ENCODE measurements around the gene MANSC1. TPM values are rescaled to one million over a fixed set of nuclear protein-coding genes. Genes with fewer than 3 reads are reported as not detected.

MANSC1 gene
- total and polyA plus RNA-seq, 2 donors (not counting 1 experiment from before 2014, with no cell fraction given), result 0.09 to 0.32 TPM

DNA sequence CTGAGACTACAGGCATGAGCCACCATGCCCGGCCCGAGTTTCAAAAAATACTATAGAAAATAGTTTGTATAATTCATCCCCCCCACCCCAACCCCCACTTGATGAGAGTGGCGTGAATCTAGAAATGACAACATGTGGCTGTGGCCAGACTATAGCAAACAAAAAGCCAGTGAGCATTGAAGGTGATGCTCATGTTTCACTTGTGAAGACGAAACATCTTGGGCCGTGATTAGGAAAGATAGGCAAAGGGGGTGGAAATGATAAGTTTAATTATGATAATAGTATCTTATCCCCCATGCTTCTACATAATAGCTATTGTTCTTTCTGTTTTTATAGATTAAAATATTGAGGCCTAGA is 15.4 kb upstream of the MANSC1 start:
- POLR2A ChIA-PET, result interaction anchor here (0.6 kb wide), 1 partner anchor 359 kb away, joined by 4 read pairs; no protein-coding TSS in a partner anchor
- Mint-ChIP-seq H3K27ac (no peak overlapping the region), H3K27me3 (no peaks in the 10 kb centered on the region), H3K9me3 (ENCODE audit: insufficient read depth) (no peaks in the 10 kb centered on the region), H3K4me3 (no peak overlapping the region), H3K4me1 (peaks cover 12% of the 10 kb centered on the region)
- H3K36me3 ChIP-seq (replicated peaks in 1 of 2; ENCODE audit: control extremely low read depth in 1 of 2, control insufficient read depth in 1 of 2, extremely low read depth in 1 of 2, insufficient read depth in 2 of 2, low read length in 1 of 2), result peaks cover 4 to 10% of the 10 kb centered on the region in 2 experiments
- no peaks in the 10 kb centered on the region for H3K27me3 ChIP-seq (replicated peaks in 1 of 4; ENCODE audit: control extremely low read depth in 1 of 4, control insufficient read depth in 3 of 4, insufficient read depth in 4 of 4, low read length in 3 of 4)
- no peak overlapping the region for H3K27ac ChIP-seq (ENCODE audit: low read length in 2 of 2)
- peaks cover 27% of the 10 kb centered on the region for H3K79me2 ChIP-seq (ENCODE audit: control insufficient read depth, insufficient read depth, low read length)
- H3K4me2 ChIP-seq (replicated peaks; ENCODE audit: low read depth, low read length, poor library complexity, severe bottlenecking), result no peak overlapping the region
- no peak for ATAC-seq (ENCODE audit: low read depth)
- H3K9me3 ChIP-seq (ENCODE audit: control extremely low read depth in 1 of 3, control insufficient read depth in 2 of 3, insufficient read depth in 1 of 3, low read length in 2 of 3), result no peaks in the 10 kb centered on the region
- no peak overlapping the region for H3K4me3 ChIP-seq (ENCODE audit: control extremely low read depth in 1 of 5, extremely low read depth in 1 of 5, insufficient read depth in 1 of 5, low read depth in 2 of 5, low read length in 4 of 5)
- H2AFZ ChIP-seq (ENCODE audit: insufficient read depth, low read depth, low read length, poor library complexity, severe bottlenecking), result no peak overlapping the region
- 100% methylated on average over 1 of the region's 5 CpGs for WGBS (ENCODE audit: insufficient coverage)
- intact Hi-C loops (cut with micrococcal nuclease), result no loop called here
- no peak overlapping the region for H3K9ac ChIP-seq (ENCODE audit: low read length)
- CTCF ChIA-PET, result interaction anchor here (1.1 kb wide), 1 partner anchor 12 kb away, joined by 5 read pairs; no protein-coding TSS in a partner anchor
- H4K20me1 ChIP-seq (ENCODE audit: control insufficient read depth, insufficient read depth, low read length, poor library complexity, severe bottlenecking), result no peaks in the 10 kb centered on the region
- no peaks in the 10 kb centered on the region for H3K4me1 ChIP-seq (ENCODE audit: control insufficient read depth in 2 of 2, insufficient read depth in 2 of 2, low read length in 2 of 2)
- TF ChIP-seq, protein P1, sequence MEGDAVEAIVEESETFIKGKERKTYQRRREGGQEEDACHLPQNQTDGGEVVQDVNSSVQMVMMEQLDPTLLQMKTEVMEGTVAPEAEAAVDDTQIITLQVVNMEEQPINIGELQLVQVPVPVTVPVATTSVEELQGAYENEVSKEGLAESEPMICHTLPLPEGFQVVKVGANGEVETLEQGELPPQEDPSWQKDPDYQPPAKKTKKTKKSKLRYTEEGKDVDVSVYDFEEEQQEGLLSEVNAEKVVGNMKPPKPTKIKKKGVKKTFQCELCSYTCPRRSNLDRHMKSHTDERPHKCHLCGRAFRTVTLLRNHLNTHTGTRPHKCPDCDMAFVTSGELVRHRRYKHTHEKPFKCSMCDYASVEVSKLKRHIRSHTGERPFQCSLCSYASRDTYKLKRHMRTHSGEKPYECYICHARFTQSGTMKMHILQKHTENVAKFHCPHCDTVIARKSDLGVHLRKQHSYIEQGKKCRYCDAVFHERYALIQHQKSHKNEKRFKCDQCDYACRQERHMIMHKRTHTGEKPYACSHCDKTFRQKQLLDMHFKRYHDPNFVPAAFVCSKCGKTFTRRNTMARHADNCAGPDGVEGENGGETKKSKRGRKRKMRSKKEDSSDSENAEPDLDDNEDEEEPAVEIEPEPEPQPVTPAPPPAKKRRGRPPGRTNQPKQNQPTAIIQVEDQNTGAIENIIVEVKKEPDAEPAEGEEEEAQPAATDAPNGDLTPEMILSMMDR (IDR thresholded peaks at IDR 0.05), result no peak
- no peak for TF ChIP-seq EZH2 (IDR thresholded peaks at IDR 0.05; ENCODE audit: borderline replicate concordance, insufficient read depth, low read depth, low read length, poor library complexity, severe bottlenecking)
- no peak for DNase-seq

DNA sequence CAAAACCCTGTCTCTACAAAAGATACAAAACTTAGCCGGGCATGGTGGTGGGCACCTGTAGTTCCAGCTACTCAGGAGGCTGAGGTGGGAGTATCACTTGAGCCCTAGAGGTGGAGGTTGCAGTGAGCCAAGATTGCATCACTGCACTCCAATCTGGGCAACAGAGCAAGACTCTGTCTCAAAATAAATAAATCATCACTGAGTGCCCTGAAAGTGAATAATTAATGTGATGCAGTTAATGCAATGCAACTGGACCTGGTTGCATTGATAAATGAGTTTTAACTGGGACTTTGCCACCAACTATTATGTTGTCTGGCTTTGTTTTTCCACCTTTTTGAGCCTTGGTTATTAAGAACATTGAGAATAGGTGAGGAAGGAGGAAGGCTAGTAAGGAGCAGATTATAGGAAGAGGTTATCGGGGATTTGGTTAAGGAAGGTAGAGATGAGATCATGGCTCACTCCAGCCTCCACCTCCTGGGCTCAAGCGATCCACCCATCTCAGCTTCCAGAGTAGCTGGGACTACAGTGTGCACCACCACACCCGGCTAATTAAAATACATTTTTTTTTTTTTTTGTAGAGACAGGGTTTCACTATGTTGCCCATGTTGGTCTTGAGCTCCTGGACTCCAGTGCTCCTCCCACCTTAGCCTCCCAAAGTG is 14.9 kb upstream of the MANSC1 start:
- CTCF ChIA-PET, result interaction anchor here (1.1 kb wide), 1 partner anchor 12 kb away, joined by 5 read pairs; no protein-coding TSS in a partner anchor
- POLR2A ChIA-PET, result interaction anchor here (0.6 kb wide), 1 partner anchor 360 kb away, joined by 4 read pairs; no protein-coding TSS in a partner anchor

More for the DNA sequence above, 14.9 kb upstream of the MANSC1 start:
- whole genome bisulfite sequencing (ENCODE audit: insufficient coverage), result no CpG with 5 or more reads among the region's 4 CpGs
- DNase-seq, result no peak
- Histone ChIP-seq H3K4me2 (replicated peaks; ENCODE audit: low read depth, low read length, poor library complexity, severe bottlenecking) (no peak overlapping the region), H3K79me2 (ENCODE audit: control insufficient read depth, insufficient read depth, low read length) (peaks cover 32% of the 10 kb centered on the region), H3K27me3 (replicated peaks in 1 of 4; ENCODE audit: control extremely low read depth in 1 of 4, control insufficient read depth in 3 of 4, insufficient read depth in 4 of 4, low read length in 3 of 4) (no peaks in the 10 kb centered on the region), H2AFZ (ENCODE audit: insufficient read depth, low read depth, low read length, poor library complexity, severe bottlenecking) (no peak overlapping the region), H3K9me3 (ENCODE audit: control extremely low read depth in 1 of 3, control insufficient read depth in 2 of 3, insufficient read depth in 1 of 3, low read length in 2 of 3) (no peaks in the 10 kb centered on the region), H3K9ac (ENCODE audit: low read length) (no peak overlapping the region), H3K4me3 (ENCODE audit: control extremely low read depth in 1 of 5, extremely low read depth in 1 of 5, insufficient read depth in 1 of 5, low read depth in 2 of 5, low read length in 4 of 5) (no peak overlapping the region), H3K4me1 (ENCODE audit: control insufficient read depth in 2 of 2, insufficient read depth in 2 of 2, low read length in 2 of 2) (no peaks in the 10 kb centered on the region), H3K36me3 (replicated peaks in 1 of 2; ENCODE audit: control extremely low read depth in 1 of 2, control insufficient read depth in 1 of 2, extremely low read depth in 1 of 2, insufficient read depth in 2 of 2, low read length in 1 of 2) (peaks cover 4 to 10% of the 10 kb centered on the region in 2 experiments), H3K27ac (ENCODE audit: low read length in 2 of 2) (no peak overlapping the region), H4K20me1 (ENCODE audit: control insufficient read depth, insufficient read depth, low read length, poor library complexity, severe bottlenecking) (no peaks in the 10 kb centered on the region)
- no peak for ATAC-seq (ENCODE audit: low read depth)
- H3K4me3 Mint-ChIP-seq, result no peak overlapping the region
- H3K4me1 Mint-ChIP-seq, result peaks cover 12% of the 10 kb centered on the region
- intact Hi-C loops (cut with micrococcal nuclease), result no loop called here
- TF ChIP-seq, protein P1 (IDR thresholded peaks at IDR 0.05), result no peak
- TF ChIP-seq EZH2 (IDR thresholded peaks at IDR 0.05; ENCODE audit: borderline replicate concordance, insufficient read depth, low read depth, low read length, poor library complexity, severe bottlenecking), result no peak
- H3K27ac Mint-ChIP-seq, result no peak overlapping the region
- H3K27me3 Mint-ChIP-seq, result no peaks in the 10 kb centered on the region
- H3K9me3 Mint-ChIP-seq (ENCODE audit: insufficient read depth), result no peaks in the 10 kb centered on the region

All from B cell (primary cell).